ENCODE measurements around the gene IPCEF1. TPM values are rescaled to one million over a fixed set of nuclear protein-coding genes. Genes with fewer than 3 reads are reported as not detected.

IPCEF1 gene
- total and polyA plus RNA-seq, 9 donors, result 0.60 to 1.5 (median 0.75) TPM

- no peak overlapping the region for H3K27ac ChIP-seq (ENCODE audit: low read length)
- no peak overlapping the region for H3K4me3 ChIP-seq (ENCODE audit: low read length)
- H3K27me3 ChIP-seq (ENCODE audit: control insufficient read depth, insufficient read depth, low read length), result no peaks in the 10 kb centered on the region
- no peaks in the 10 kb centered on the region for H3K4me1 ChIP-seq (ENCODE audit: control insufficient read depth, insufficient read depth, low read length)
- DNase-seq, result no peak
- H3K9me3 ChIP-seq (replicated peaks; ENCODE audit: control insufficient read depth, low read depth, low read length), result no peaks in the 10 kb centered on the region
- H3K36me3 ChIP-seq (ENCODE audit: control insufficient read depth, insufficient read depth, low read length), result no peaks in the 10 kb centered on the region
- 86% methylated on average over 2 of the region's 6 CpGs for WGBS (ENCODE audit: insufficient coverage)
Observed at GRCh38 chr6:154229786-154230185, 126.8 kb downstream of the IPCEF1 start.

- H3K27ac ChIP-seq (ENCODE audit: low read length), result no peak overlapping the region
- H3K36me3 ChIP-seq (ENCODE audit: control insufficient read depth, insufficient read depth, low read length), result no peaks in the 10 kb centered on the region
- H3K4me1 ChIP-seq (ENCODE audit: control insufficient read depth, insufficient read depth, low read length), result no peaks in the 10 kb centered on the region
- no peak overlapping the region for H3K4me3 ChIP-seq (ENCODE audit: low read length)
- H3K9me3 ChIP-seq (replicated peaks; ENCODE audit: control insufficient read depth, low read depth, low read length), result no peaks in the 10 kb centered on the region
- H3K27me3 ChIP-seq (ENCODE audit: control insufficient read depth, insufficient read depth, low read length), result no peaks in the 10 kb centered on the region
- 100% methylated on average over 2 of the region's 4 CpGs for WGBS (ENCODE audit: insufficient coverage)
- no peak for DNase-seq
Observed at GRCh38 chr6:154228521-154228905, 128.1 kb downstream of the IPCEF1 start.

- Histone ChIP-seq H3K9me3 (replicated peaks; ENCODE audit: control insufficient read depth, low read depth, low read length) (no peaks in the 10 kb centered on the region), H3K4me1 (ENCODE audit: control insufficient read depth, insufficient read depth, low read length) (no peaks in the 10 kb centered on the region), H3K27ac (ENCODE audit: low read length) (no peak overlapping the region), H3K4me3 (ENCODE audit: low read length) (no peak overlapping the region), H3K27me3 (ENCODE audit: control insufficient read depth, insufficient read depth, low read length) (no peaks in the 10 kb centered on the region), H3K36me3 (ENCODE audit: control insufficient read depth, insufficient read depth, low read length) (no peaks in the 10 kb centered on the region)
- WGBS (ENCODE audit: insufficient coverage), result 90% methylated on average over 6 of the region's 7 CpGs
- DNase-seq, result no peak
Observed at GRCh38 chr6:154227862-154228520, 128.6 kb downstream of the IPCEF1 start.

GRCh38 chr6:154226461-154226860 is 130.1 kb downstream of the IPCEF1 start:
- WGBS (ENCODE audit: insufficient coverage), result 85% methylated on average over 3 of the region's 3 CpGs

GRCh38 chr6:154223296-154223695 is 133.3 kb downstream of the IPCEF1 start:
- Histone ChIP-seq H3K9me3 (replicated peaks; ENCODE audit: control insufficient read depth, low read depth, low read length) (no peaks in the 10 kb centered on the region), H3K27me3 (ENCODE audit: control insufficient read depth, insufficient read depth, low read length) (no peaks in the 10 kb centered on the region), H3K4me1 (ENCODE audit: control insufficient read depth, insufficient read depth, low read length) (no peaks in the 10 kb centered on the region), H3K27ac (ENCODE audit: low read length) (no peak overlapping the region), H3K4me3 (ENCODE audit: low read length) (no peak overlapping the region), H3K36me3 (ENCODE audit: control insufficient read depth, insufficient read depth, low read length) (no peaks in the 10 kb centered on the region)
- DNase-seq, result no peak
- WGBS (ENCODE audit: insufficient coverage), result 100% methylated on average over 1 of the region's 2 CpGs

More at GRCh38 chr6:154226461-154226860, 130.1 kb downstream of the IPCEF1 start:
- DNase-seq, result no peak
- no peak overlapping the region for H3K27ac ChIP-seq (ENCODE audit: low read length)
- no peaks in the 10 kb centered on the region for H3K4me1 ChIP-seq (ENCODE audit: control insufficient read depth, insufficient read depth, low read length)
- H3K4me3 ChIP-seq (ENCODE audit: low read length), result no peak overlapping the region
- H3K36me3 ChIP-seq (ENCODE audit: control insufficient read depth, insufficient read depth, low read length), result no peaks in the 10 kb centered on the region
- H3K27me3 ChIP-seq (ENCODE audit: control insufficient read depth, insufficient read depth, low read length), result no peaks in the 10 kb centered on the region
- H3K9me3 ChIP-seq (replicated peaks; ENCODE audit: control insufficient read depth, low read depth, low read length), result no peaks in the 10 kb centered on the region

GRCh38 chr6:154222716-154223115 is 133.9 kb downstream of the IPCEF1 start:
- no CpG with 5 or more reads among the region's 6 CpGs for WGBS (ENCODE audit: insufficient coverage)
- H3K27ac ChIP-seq (ENCODE audit: low read length), result no peak overlapping the region
- H3K9me3 ChIP-seq (replicated peaks; ENCODE audit: control insufficient read depth, low read depth, low read length), result no peaks in the 10 kb centered on the region
- no peaks in the 10 kb centered on the region for H3K36me3 ChIP-seq (ENCODE audit: control insufficient read depth, insufficient read depth, low read length)
- H3K4me3 ChIP-seq (ENCODE audit: low read length), result no peak overlapping the region
- no peaks in the 10 kb centered on the region for H3K4me1 ChIP-seq (ENCODE audit: control insufficient read depth, insufficient read depth, low read length)
- no peak for DNase-seq
- no peaks in the 10 kb centered on the region for H3K27me3 ChIP-seq (ENCODE audit: control insufficient read depth, insufficient read depth, low read length)

GRCh38 chr6:154219250-154219649 is 137.4 kb downstream of the IPCEF1 start:
- no peak for DNase-seq
- H3K27me3 ChIP-seq (ENCODE audit: control insufficient read depth, insufficient read depth, low read length), result no peaks in the 10 kb centered on the region
- H3K4me1 ChIP-seq (ENCODE audit: control insufficient read depth, insufficient read depth, low read length), result no peaks in the 10 kb centered on the region
- no peaks in the 10 kb centered on the region for H3K36me3 ChIP-seq (ENCODE audit: control insufficient read depth, insufficient read depth, low read length)
- H3K4me3 ChIP-seq (ENCODE audit: low read length), result no peak overlapping the region
- H3K27ac ChIP-seq (ENCODE audit: low read length), result no peak overlapping the region
- WGBS (ENCODE audit: insufficient coverage), result no CpG with 5 or more reads among the region's 6 CpGs
- no peaks in the 10 kb centered on the region for H3K9me3 ChIP-seq (replicated peaks; ENCODE audit: control insufficient read depth, low read depth, low read length)

GRCh38 chr6:154218787-154219186 is 137.8 kb downstream of the IPCEF1 start:
- 81% methylated on average over 3 of the region's 6 CpGs for WGBS (ENCODE audit: insufficient coverage)
- DNase-seq, result no peak
- no peaks in the 10 kb centered on the region for H3K4me1 ChIP-seq (ENCODE audit: control insufficient read depth, insufficient read depth, low read length)
- no peak overlapping the region for H3K27ac ChIP-seq (ENCODE audit: low read length)
- no peaks in the 10 kb centered on the region for H3K27me3 ChIP-seq (ENCODE audit: control insufficient read depth, insufficient read depth, low read length)
- no peak overlapping the region for H3K4me3 ChIP-seq (ENCODE audit: low read length)
- no peaks in the 10 kb centered on the region for H3K36me3 ChIP-seq (ENCODE audit: control insufficient read depth, insufficient read depth, low read length)
- H3K9me3 ChIP-seq (replicated peaks; ENCODE audit: control insufficient read depth, low read depth, low read length), result no peaks in the 10 kb centered on the region

- no peak overlapping the region for H3K4me3 ChIP-seq (ENCODE audit: low read length)
- H3K27me3 ChIP-seq (ENCODE audit: control insufficient read depth, insufficient read depth, low read length), result no peaks in the 10 kb centered on the region
- H3K27ac ChIP-seq (ENCODE audit: low read length), result no peak overlapping the region
- no peaks in the 10 kb centered on the region for H3K36me3 ChIP-seq (ENCODE audit: control insufficient read depth, insufficient read depth, low read length)
- no peaks in the 10 kb centered on the region for H3K9me3 ChIP-seq (replicated peaks; ENCODE audit: control insufficient read depth, low read depth, low read length)
- WGBS (ENCODE audit: insufficient coverage), result 43% methylated on average over 2 of the region's 6 CpGs
- no peaks in the 10 kb centered on the region for H3K4me1 ChIP-seq (ENCODE audit: control insufficient read depth, insufficient read depth, low read length)
- peak; percentile 46 for DNase-seq
Observed at GRCh38 chr6:154218301-154218700, 138.3 kb downstream of the IPCEF1 start.

- 79% methylated on average over 3 of the region's 3 CpGs for WGBS (ENCODE audit: insufficient coverage)
- H3K9me3 ChIP-seq (replicated peaks; ENCODE audit: control insufficient read depth, low read depth, low read length), result no peaks in the 10 kb centered on the region
- H3K4me3 ChIP-seq (ENCODE audit: low read length), result no peak overlapping the region
- DNase-seq, result no peak
- no peaks in the 10 kb centered on the region for H3K4me1 ChIP-seq (ENCODE audit: control insufficient read depth, insufficient read depth, low read length)
- no peak overlapping the region for H3K27ac ChIP-seq (ENCODE audit: low read length)
- no peaks in the 10 kb centered on the region for H3K27me3 ChIP-seq (ENCODE audit: control insufficient read depth, insufficient read depth, low read length)
- no peaks in the 10 kb centered on the region for H3K36me3 ChIP-seq (ENCODE audit: control insufficient read depth, insufficient read depth, low read length)
Observed at GRCh38 chr6:154213782-154214181, 142.8 kb downstream of the IPCEF1 start.

GRCh38 chr6:154210678-154211077 is 145.9 kb downstream of the IPCEF1 start:
- Histone ChIP-seq H3K27ac (ENCODE audit: low read length) (no peak overlapping the region), H3K36me3 (ENCODE audit: control insufficient read depth, insufficient read depth, low read length) (no peaks in the 10 kb centered on the region), H3K4me3 (ENCODE audit: low read length) (no peak overlapping the region)

More at GRCh38 chr6:154210678-154211077, 145.9 kb downstream of the IPCEF1 start:
- no peaks in the 10 kb centered on the region for H3K4me1 ChIP-seq (ENCODE audit: control insufficient read depth, insufficient read depth, low read length)
- no peak for DNase-seq
- no peaks in the 10 kb centered on the region for H3K27me3 ChIP-seq (ENCODE audit: control insufficient read depth, insufficient read depth, low read length)
- no peaks in the 10 kb centered on the region for H3K9me3 ChIP-seq (replicated peaks; ENCODE audit: control insufficient read depth, low read depth, low read length)
